Activated CD8-positive, alpha-beta memory T cell treated with anti-CD3 and anti-CD28 coated beads, Interleukin-2, amount 50 U/mL, for 24 hours (primary cell): ENCODE results near the gene CCNJL.

Experiments used
- DNase-seq: peaks from one replicate; pipeline ENCODE4 v3.0.0-alpha.2; 2020; ENCODE audit errors: extremely low read depth

Gene CCNJL

DNA sequence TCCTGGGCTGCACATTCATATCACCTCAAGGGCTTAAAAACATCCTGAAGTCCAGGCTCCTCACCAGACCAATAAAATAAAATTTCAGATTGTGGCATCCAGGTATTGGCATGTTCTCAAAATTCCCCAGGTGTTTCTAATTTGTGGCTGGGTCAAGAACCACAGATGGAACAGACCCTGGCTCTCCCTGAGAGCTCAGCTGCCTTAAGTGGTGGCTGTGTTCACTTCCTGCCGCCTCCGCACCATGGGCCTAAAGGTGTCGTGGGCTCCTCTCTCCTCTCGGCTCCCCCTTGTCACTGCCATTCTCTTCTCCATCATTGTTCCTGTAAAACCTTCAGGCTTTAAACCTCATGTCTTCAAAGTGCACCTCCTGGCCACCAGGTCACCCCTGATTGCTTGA is 17.8 kb upstream of the CCNJL start:
- no peak for DNase-seq

DNA sequence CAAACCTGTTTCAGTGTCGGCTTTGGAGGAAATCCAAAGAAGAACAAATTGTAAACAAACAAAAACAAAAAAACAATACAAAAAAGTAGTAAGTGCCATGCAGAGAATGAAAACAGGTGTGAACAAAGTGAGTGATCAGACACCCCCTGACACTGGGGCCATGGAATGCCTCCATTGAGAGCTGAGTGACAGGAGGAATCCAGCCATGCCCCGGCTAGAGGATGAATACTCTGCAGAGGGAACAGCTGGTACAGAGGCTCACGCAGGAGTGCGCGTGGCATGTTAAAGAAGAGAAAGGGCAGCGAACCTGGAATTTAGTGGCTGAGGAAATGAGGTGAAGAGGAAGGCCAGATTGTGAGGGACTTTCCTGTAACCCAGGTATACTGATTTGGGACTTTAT is 15.5 kb upstream of the CCNJL start:
- DNase-seq: no peak

DNA sequence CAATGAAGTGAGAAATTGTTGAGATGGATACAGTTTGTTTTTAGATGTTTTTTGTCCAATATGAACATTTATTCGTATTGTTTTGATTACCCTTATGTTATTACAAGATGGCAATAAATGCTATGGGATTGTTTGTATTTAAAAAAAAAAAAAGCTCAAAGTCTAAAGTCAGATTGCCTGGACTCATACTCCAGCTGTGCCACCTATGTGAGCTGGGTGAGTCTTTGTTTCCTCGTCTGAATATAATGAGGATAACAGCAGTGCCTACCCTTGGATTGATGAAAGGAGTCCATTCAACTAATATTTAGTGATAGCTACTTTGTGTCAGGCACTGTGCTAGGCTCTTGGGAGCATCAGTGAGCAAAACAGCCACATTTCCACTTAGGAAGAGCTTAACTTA is 14.6 kb upstream of the CCNJL start:
- no peak for DNase-seq

- no peak for DNase-seq
These were observed 13.4 kb upstream of the CCNJL start for GRCh38 chr5:160325716-160326115.

DNA sequence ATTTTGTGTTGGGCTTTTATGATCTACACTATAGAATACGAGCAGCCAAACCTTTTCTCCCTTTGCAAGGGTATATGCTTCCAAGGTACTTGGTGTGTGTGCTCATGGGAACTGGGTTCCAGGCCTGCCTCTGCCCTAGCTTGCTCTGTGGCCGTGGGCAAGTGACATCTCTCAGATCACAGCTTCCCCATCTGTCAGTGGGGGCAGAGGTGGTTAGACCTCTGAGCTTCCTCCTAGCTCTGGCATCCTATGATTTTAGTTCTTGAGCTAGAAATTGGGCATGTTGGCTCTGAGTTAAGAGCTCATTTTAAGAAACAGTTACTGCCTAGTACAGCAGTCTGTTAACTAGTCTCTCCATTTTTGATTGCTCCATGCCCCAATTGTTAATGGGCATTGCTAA is 12.5 kb upstream of the CCNJL start:
- no peak for DNase-seq

- no peak for DNase-seq
These were observed 6.0 kb upstream of the CCNJL start for GRCh38 chr5:160318409-160318808.

GRCh38 chr5:160317434-160317833 is 5.1 kb upstream of the CCNJL start:
- no peak for DNase-seq

- no peak for DNase-seq
These were observed 3.6 kb upstream of the CCNJL start for GRCh38 chr5:160315968-160316367.

- no peak for DNase-seq
These were observed 780 bp upstream of the CCNJL start for GRCh38 chr5:160312960-160313727.

GRCh38 chr5:160311491-160312133 is 752 bp downstream of the CCNJL start:
- DNase-seq: no peak

GRCh38 chr5:160310552-160311295 is 1.6 kb downstream of the CCNJL start:
- DNase-seq: no peak

GRCh38 chr5:160310140-160310539 is 2.2 kb downstream of the CCNJL start:
- no peak for DNase-seq

DNA sequence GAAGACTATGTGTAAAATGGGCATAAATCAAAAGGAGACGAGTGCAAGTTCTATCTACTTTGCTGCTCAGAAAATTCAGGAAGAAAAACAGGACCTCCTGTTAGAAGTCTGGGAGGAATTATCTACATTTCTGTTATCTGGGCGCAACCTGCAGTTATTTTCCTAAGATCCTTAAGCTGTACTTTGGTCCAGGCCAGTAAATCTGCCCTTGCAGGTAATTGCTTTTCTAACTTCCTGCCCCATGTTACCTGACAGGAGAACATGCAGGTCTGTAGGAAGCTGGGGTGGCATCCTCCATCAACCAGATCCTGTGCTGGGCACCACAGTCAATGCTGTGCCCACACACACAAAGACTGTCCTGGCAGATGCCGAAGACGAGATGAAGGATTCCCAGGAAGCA is 5.7 kb downstream of the CCNJL start:
- DNase-seq: no peak

DNA sequence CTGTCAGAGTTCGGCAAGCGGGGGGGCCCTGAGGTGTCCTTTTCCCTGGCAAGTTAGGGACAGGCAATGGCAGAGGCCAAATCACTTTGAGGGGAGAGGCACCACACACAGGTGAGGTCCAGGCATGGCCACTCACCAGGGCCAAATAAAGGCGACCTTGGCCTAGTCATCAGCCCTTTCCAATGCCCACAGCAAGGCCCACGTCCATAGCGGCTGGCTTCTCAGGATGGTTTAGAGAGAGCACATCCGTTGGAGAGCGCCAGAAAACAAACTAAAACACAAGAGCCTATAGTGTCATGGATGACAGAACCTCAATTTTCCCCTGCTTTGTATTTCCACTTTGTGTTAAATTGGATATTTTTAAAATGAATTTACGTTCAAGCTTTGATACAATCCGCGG is 7.0 kb downstream of the CCNJL start:
- DNase-seq: no peak

DNA sequence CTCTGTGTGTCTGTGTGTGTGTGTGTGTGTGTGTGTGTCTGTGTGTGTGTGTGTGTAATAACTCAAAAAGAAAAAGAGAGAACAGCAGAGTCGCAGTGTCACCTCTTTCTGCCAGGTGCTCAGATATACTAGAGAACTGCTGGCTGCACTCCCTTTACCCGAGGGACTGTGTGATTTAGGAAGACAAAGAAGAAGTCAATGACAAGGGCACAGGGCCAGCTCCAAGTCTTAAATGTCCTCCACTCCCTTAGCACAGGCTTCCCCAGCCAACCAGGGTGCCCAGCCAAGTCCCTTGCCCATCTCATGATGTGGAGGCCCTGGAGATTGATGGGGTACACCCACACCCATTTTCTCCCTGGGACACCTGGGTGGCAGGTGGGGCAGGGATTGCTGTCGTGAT is 8.7 kb downstream of the CCNJL start:
- no peak for DNase-seq

- no peak for DNase-seq
These were observed 14.2 kb downstream of the CCNJL start for GRCh38 chr5:160298189-160298588.

DNA sequence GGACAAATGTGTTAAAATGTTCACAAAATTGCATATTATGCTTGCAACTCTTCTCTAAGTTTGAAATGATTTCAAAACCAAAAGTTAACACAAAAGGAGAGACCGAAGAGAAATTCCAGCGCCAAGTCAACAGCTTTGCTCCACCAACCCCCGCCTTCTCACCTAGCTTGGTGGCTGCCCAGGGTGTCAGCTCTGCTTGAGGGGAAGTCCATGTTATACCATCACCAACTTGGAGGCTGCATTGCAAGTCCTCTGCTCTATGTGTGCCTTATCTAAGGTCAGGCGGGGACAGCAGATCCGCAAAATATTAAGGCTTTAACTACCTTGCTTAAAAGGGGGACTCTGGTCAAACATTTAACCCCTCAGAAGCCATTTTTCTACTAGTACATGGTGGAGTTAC is 14.6 kb downstream of the CCNJL start:
- no peak for DNase-seq

- DNase-seq: no peak
These were observed 15.4 kb downstream of the CCNJL start for GRCh38 chr5:160297004-160297403.

- no peak for DNase-seq
These were observed 15.9 kb downstream of the CCNJL start for GRCh38 chr5:160296496-160296895.

- DNase-seq: no peak
These were observed 18.3 kb downstream of the CCNJL start for GRCh38 chr5:160293901-160294561.

- no peak for DNase-seq
These were observed 19.0 kb downstream of the CCNJL start for GRCh38 chr5:160293386-160293785.

GRCh38 chr5:160291467-160291866 is 20.9 kb downstream of the CCNJL start:
- no peak for DNase-seq
